Liver (tissue), 9 donors: ENCODE measurements around the gene MICAL2. TPM values are rescaled to one million over a fixed set of nuclear protein-coding genes. Genes with fewer than 3 reads are reported as not detected.

Source experiments
- DNase-seq: peaks from one replicate; pipeline ENCODE4 v3.0.0-alpha.2; 2017; ENCODE audit warnings: low spot score
- H3K27ac ChIP-seq, 2 donors: one replicate each; pipeline ENCODE4 v1.7.0; 2013; ENCODE audit warnings: inconsistent platforms in 2 of 2, low read length in 2 of 2, control low read depth in 1 of 2, low read depth in 1 of 2, mild to moderate bottlenecking in 1 of 2
- H3K27me3 ChIP-seq, 4 donors: one replicate each; pipeline versions ENCODE4 v1.6.1 to v1.7.0; 2013; ENCODE audit warnings: low read length in 3 of 4, inconsistent platforms in 1 of 4, mild to moderate bottlenecking in 1 of 4, moderate library complexity in 1 of 4; ENCODE audit not compliant: control insufficient read depth in 4 of 4, insufficient read depth in 4 of 4
- H3K36me3 ChIP-seq, 4 donors: one replicate each; pipeline versions ENCODE4 v1.6.1 to v1.7.0; 2013; ENCODE audit warnings: low read length in 3 of 4, mild to moderate bottlenecking in 3 of 4, low read depth in 1 of 4, moderate library complexity in 1 of 4; ENCODE audit not compliant: control insufficient read depth in 4 of 4, insufficient read depth in 3 of 4
- H3K4me1 ChIP-seq, 4 donors: one replicate each; pipeline versions ENCODE4 v1.6.1 to v1.7.0; 2013; ENCODE audit warnings: low read length in 3 of 4, mild to moderate bottlenecking in 3 of 4, moderate library complexity in 1 of 4; ENCODE audit not compliant: control insufficient read depth in 4 of 4, insufficient read depth in 4 of 4
- H3K4me3 ChIP-seq, 3 donors: one replicate each; pipeline versions ENCODE4 v1.6.1 to v1.7.0; 2013; ENCODE audit warnings: low read length in 3 of 3, control low read depth in 1 of 3, low read depth in 1 of 3, mild to moderate bottlenecking in 1 of 3
- H3K9ac ChIP-seq, 2 donors: one replicate each; pipeline ENCODE4 v1.7.0; 2013; ENCODE audit warnings: low read length in 2 of 2, mild to moderate bottlenecking in 2 of 2, moderate library complexity in 2 of 2, control low read depth in 1 of 2, low read depth in 1 of 2
- H3K9me3 ChIP-seq, 4 donors: one replicate each; pipeline versions ENCODE4 v1.6.1 to v1.7.0; 2013; ENCODE audit warnings: low read length in 3 of 4; ENCODE audit not compliant: control insufficient read depth in 4 of 4
- EGR1 ChIP-seq, 2 donors: IDR thresholded peaks; 2 replicates each; pipeline ENCODE4 v1.6.1; 2016 to 2018; ENCODE audit warnings: antibody characterized with exemption in 2 of 2, low read depth in 2 of 2
- FOXA1 ChIP-seq: IDR thresholded peaks from 2 replicates; pipeline ENCODE4 v1.6.1; 2016; ENCODE audit warnings: antibody characterized with exemption
- FOXA2 ChIP-seq: IDR thresholded peaks from 2 replicates; pipeline ENCODE4 v1.6.1; 2016; ENCODE audit warnings: antibody characterized with exemption
- GABPA ChIP-seq, 2 donors: IDR thresholded peaks in 1 of 2; conservative IDR thresholded peaks in 1 of 2; 2 replicates each; pipeline ENCODE4 v1.6.1; 2016; ENCODE audit warnings: antibody characterized with exemption in 2 of 2, mild to moderate bottlenecking in 1 of 2, moderate library complexity in 1 of 2
- HNF4A ChIP-seq, 2 donors: conservative IDR thresholded peaks; 2 replicates each; pipeline ENCODE4 v1.6.1; 2016; ENCODE audit warnings: antibody characterized with exemption in 2 of 2, mild to moderate bottlenecking in 2 of 2
- HNF4G ChIP-seq: IDR thresholded peaks from 2 replicates; pipeline ENCODE4 v1.6.1; 2016; ENCODE audit warnings: antibody characterized with exemption
- JUND ChIP-seq, 2 donors: IDR thresholded peaks; 2 replicates each; pipeline ENCODE4 v1.6.1; 2016; ENCODE audit warnings: antibody characterized with exemption in 2 of 2
- NR2F2 ChIP-seq: IDR thresholded peaks from 2 replicates; pipeline ENCODE4 v1.6.1; 2016; ENCODE audit warnings: antibody characterized with exemption
- RAD21 ChIP-seq, 2 donors: IDR thresholded peaks; 2 replicates each; pipeline ENCODE4 v1.6.1; 2016; ENCODE audit warnings: antibody characterized with exemption in 2 of 2, mild to moderate bottlenecking in 2 of 2
- RXRA ChIP-seq, 2 donors: IDR thresholded peaks; 2 replicates each; pipeline ENCODE4 v1.6.1; 2017 to 2018; ENCODE audit warnings: antibody characterized with exemption in 2 of 2, mild to moderate bottlenecking in 1 of 2
- SP1 ChIP-seq: IDR thresholded peaks from 2 replicates; pipeline ENCODE4 v1.6.1; 2018; ENCODE audit warnings: antibody characterized with exemption, mild to moderate bottlenecking
- TAF1 ChIP-seq: conservative IDR thresholded peaks from 2 replicates; pipeline ENCODE4 v1.6.1; 2016; ENCODE audit warnings: antibody characterized with exemption, mild to moderate bottlenecking
- YY1 ChIP-seq: IDR thresholded peaks from 2 replicates; pipeline ENCODE4 v1.6.1; 2016; ENCODE audit warnings: antibody characterized with exemption, mild to moderate bottlenecking
- whole genome bisulfite sequencing: extraction: QIAGEN DNeasy Blood & Tissue Kit; methylation state at CpG from one replicate; pipeline ENCODE4 v1.1.7; 2013; 5-methylcytosine and 5-hydroxymethylcytosine counted together
- polyA plus RNA-seq, 2 donors: library from polyadenylated mRNA; stranded (reverse) in 1 of 2; unstranded in 1 of 2; fragments of 200-250 nt in 1 of 2; fragments of >200 nt in 1 of 2; fragmentation: Nextera tagmentation in 1 of 2; extraction: Ambion mirVana in 1 of 2; gene quantifications; one replicate each; pipeline versions ENCODE4 v1.2.1 to v1.2.3, GENCODE V29; 2013 to 2015
- total RNA-seq, 2 donors: library from RNA; depleted of rRNA; stranded (reverse); fragments of >200 nt; gene quantifications; one replicate each; pipeline ENCODE4 v1.2.3, GENCODE V29; 2014
- TF ChIP-seq, protein P1 (sequence below): IDR thresholded peaks from 2 replicates; pipeline ENCODE4 v1.6.1; 2016; ENCODE audit warnings: antibody characterized with exemption, mild to moderate bottlenecking
- TF ChIP-seq, protein P2 (sequence below): IDR thresholded peaks from 2 replicates; pipeline ENCODE4 v1.6.1; 2016; ENCODE audit warnings: antibody characterized with exemption
- TF ChIP-seq, protein P3 (sequence below): IDR thresholded peaks from 2 replicates; pipeline ENCODE4 v1.6.1; 2016; ENCODE audit warnings: antibody characterized with exemption
- TF ChIP-seq, protein P4 (sequence below): fragments of 150-350 bp; IDR thresholded peaks from 2 replicates; pipeline ENCODE4 v1.5.1; 2017; ENCODE audit warnings: improper control_type of control experiment, low read depth, low read length; ENCODE audit not compliant: missing input control
- TF ChIP-seq, protein P5 (sequence below): IDR thresholded peaks from 2 replicates; pipeline ENCODE4 v1.6.1; 2016; ENCODE audit warnings: antibody characterized with exemption
- donor health status: healthy.
- donor health status: healthy.
- donor health status: healthy.
- donor health status: healthy.
- donor health status: healthy.

The MICAL2 gene
- total and polyA plus RNA-seq, 4 donors = 17.5 to 113 (median 42.9) TPM

DNA sequence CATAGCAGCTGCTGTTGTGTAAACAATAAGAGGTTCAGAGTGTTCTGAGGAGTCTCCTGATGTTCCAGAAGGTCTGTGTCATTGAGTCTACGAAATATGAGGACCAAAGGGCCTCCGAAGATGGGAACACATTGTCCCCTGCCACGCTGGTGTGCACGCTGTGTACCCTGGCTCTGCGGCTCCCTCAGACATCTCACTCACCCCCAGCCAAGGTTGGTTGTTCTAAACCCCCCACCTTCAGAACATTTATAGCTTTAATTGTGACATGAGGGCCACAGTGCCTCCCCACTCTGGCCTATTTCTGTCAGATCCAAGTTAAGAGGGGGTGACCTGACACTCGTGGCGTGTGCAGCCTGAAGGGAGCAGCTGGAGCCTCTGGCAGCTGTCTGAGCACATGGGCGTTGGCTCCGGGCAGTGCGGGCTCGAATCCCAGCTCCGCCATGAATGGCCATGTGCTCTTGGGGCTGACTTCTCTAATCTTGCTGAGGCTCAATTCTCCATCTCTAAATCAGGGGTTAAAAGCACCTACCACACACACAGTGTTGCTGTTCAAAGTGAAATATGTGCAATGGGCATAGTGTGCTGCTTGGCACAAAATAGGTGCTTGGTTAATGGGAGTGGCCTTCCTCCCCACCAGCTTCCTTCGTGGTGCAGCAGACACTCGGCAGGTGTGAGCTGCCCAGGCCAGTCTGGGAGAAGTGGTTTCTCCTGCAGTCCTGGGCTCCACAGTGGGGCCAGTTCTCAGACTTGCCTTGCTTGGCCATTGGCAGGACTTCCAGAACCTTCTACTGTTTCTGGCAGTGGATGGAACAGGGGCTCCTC is 39.7 kb upstream of the MICAL2 start:
- DNase-seq = no peak
- WGBS = 85% methylated on average over 14 of the region's 14 CpGs
- H3K27ac ChIP-seq = peak overlapping the region; percentile 59 to 77

GRCh38 chr11:12071574-12071973 is 38.8 kb upstream of the MICAL2 start:
- H3K27me3 ChIP-seq = no peaks in the 10 kb centered on the region
- no peak overlapping the region for H3K4me3 ChIP-seq
- no peak overlapping the region for H3K9ac ChIP-seq
- TF ChIP-seq GABPA (IDR thresholded peaks at IDR 0.05 in 1 of 2, conservative IDR thresholded peaks at IDR 0.05 in 1 of 2) (no peak), RAD21 (IDR thresholded peaks at IDR 0.05) (peak in 1 of 2 donors; percentile 14), YY1 (peak; percentile 31), HNF4G (no peak), HNF4A (conservative IDR thresholded peaks at IDR 0.05) (peak; percentile 52 to 53), TAF1 (no peak), EGR1 (IDR thresholded peaks at IDR 0.05; ENCODE audit: low read depth in 2 of 2) (no peak), FOXA1 (peak; percentile 53), FOXA2 (peak; percentile 75), JUND (IDR thresholded peaks at IDR 0.05) (no peak), NR2F2 (no peak), RXRA (IDR thresholded peaks at IDR 0.05) (peak in 1 of 2 donors; percentile 43), SP1 (peak; percentile 64)
- TF ChIP-seq, protein P1, sequence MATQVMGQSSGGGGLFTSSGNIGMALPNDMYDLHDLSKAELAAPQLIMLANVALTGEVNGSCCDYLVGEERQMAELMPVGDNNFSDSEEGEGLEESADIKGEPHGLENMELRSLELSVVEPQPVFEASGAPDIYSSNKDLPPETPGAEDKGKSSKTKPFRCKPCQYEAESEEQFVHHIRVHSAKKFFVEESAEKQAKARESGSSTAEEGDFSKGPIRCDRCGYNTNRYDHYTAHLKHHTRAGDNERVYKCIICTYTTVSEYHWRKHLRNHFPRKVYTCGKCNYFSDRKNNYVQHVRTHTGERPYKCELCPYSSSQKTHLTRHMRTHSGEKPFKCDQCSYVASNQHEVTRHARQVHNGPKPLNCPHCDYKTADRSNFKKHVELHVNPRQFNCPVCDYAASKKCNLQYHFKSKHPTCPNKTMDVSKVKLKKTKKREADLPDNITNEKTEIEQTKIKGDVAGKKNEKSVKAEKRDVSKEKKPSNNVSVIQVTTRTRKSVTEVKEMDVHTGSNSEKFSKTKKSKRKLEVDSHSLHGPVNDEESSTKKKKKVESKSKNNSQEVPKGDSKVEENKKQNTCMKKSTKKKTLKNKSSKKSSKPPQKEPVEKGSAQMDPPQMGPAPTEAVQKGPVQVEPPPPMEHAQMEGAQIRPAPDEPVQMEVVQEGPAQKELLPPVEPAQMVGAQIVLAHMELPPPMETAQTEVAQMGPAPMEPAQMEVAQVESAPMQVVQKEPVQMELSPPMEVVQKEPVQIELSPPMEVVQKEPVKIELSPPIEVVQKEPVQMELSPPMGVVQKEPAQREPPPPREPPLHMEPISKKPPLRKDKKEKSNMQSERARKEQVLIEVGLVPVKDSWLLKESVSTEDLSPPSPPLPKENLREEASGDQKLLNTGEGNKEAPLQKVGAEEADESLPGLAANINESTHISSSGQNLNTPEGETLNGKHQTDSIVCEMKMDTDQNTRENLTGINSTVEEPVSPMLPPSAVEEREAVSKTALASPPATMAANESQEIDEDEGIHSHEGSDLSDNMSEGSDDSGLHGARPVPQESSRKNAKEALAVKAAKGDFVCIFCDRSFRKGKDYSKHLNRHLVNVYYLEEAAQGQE = no peak
- TF ChIP-seq, protein P2, sequence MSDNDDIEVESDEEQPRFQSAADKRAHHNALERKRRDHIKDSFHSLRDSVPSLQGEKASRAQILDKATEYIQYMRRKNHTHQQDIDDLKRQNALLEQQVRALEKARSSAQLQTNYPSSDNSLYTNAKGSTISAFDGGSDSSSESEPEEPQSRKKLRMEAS = no peak
- TF ChIP-seq, protein P3, sequence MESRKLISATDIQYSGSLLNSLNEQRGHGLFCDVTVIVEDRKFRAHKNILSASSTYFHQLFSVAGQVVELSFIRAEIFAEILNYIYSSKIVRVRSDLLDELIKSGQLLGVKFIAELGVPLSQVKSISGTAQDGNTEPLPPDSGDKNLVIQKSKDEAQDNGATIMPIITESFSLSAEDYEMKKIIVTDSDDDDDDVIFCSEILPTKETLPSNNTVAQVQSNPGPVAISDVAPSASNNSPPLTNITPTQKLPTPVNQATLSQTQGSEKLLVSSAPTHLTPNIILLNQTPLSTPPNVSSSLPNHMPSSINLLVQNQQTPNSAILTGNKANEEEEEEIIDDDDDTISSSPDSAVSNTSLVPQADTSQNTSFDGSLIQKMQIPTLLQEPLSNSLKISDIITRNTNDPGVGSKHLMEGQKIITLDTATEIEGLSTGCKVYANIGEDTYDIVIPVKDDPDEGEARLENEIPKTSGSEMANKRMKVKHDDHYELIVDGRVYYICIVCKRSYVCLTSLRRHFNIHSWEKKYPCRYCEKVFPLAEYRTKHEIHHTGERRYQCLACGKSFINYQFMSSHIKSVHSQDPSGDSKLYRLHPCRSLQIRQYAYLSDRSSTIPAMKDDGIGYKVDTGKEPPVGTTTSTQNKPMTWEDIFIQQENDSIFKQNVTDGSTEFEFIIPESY = no peak
- TF ChIP-seq, protein P4, sequence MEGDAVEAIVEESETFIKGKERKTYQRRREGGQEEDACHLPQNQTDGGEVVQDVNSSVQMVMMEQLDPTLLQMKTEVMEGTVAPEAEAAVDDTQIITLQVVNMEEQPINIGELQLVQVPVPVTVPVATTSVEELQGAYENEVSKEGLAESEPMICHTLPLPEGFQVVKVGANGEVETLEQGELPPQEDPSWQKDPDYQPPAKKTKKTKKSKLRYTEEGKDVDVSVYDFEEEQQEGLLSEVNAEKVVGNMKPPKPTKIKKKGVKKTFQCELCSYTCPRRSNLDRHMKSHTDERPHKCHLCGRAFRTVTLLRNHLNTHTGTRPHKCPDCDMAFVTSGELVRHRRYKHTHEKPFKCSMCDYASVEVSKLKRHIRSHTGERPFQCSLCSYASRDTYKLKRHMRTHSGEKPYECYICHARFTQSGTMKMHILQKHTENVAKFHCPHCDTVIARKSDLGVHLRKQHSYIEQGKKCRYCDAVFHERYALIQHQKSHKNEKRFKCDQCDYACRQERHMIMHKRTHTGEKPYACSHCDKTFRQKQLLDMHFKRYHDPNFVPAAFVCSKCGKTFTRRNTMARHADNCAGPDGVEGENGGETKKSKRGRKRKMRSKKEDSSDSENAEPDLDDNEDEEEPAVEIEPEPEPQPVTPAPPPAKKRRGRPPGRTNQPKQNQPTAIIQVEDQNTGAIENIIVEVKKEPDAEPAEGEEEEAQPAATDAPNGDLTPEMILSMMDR = no peak
- TF ChIP-seq, protein P5, sequence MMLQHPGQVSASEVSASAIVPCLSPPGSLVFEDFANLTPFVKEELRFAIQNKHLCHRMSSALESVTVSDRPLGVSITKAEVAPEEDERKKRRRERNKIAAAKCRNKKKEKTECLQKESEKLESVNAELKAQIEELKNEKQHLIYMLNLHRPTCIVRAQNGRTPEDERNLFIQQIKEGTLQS = no peak
- 32% methylated on average over 3 of the region's 3 CpGs for WGBS
- H3K27ac ChIP-seq = peak overlapping the region; percentile 59 to 77
- no peaks in the 10 kb centered on the region for H3K9me3 ChIP-seq
- H3K4me1 ChIP-seq = peaks cover 5 to 26% (median 16%) of the 10 kb centered on the region in 4 donors
- no peak for DNase-seq
- no peaks in the 10 kb centered on the region for H3K36me3 ChIP-seq

More for the DNA sequence above, 39.7 kb upstream of the MICAL2 start:
- TF ChIP-seq, protein P3 = no peak
- TF ChIP-seq NR2F2 = no peak
- no peak for TF ChIP-seq FOXA1
- TF ChIP-seq SP1 = no peak
- Histone ChIP-seq H3K9me3 (no peaks in the 10 kb centered on the region), H3K36me3 (no peaks in the 10 kb centered on the region), H3K27me3 (no peaks in the 10 kb centered on the region), H3K4me1 (peaks cover 8 to 32% (median 18%) of the 10 kb centered on the region in 4 donors), H3K9ac (no peak overlapping the region), H3K4me3 (no peak overlapping the region)
